ENCODE measurements around the gene FANCC.

The FANCC gene

DNA sequence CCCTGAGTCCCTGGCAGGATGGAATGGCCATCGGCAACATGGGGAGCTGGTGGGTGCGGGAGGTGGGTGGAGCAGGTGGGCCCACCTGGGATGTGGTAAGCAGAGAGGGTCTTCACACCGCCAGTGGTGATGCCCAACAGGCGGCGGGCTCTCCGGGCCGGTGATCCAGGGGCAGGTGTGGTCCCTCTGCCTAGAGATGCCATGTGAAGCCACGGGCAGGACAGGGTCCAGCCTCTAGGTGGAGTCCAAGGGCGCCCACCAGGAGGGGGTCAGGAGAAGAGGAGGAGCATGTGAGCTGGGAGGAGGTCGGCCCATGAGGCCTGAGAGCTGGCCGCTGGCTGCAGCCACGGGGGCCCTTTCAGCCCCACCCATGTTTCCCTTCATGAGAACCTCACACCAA is 221.1 kb downstream of the FANCC start:
- DNase-seq: no peak

DNA sequence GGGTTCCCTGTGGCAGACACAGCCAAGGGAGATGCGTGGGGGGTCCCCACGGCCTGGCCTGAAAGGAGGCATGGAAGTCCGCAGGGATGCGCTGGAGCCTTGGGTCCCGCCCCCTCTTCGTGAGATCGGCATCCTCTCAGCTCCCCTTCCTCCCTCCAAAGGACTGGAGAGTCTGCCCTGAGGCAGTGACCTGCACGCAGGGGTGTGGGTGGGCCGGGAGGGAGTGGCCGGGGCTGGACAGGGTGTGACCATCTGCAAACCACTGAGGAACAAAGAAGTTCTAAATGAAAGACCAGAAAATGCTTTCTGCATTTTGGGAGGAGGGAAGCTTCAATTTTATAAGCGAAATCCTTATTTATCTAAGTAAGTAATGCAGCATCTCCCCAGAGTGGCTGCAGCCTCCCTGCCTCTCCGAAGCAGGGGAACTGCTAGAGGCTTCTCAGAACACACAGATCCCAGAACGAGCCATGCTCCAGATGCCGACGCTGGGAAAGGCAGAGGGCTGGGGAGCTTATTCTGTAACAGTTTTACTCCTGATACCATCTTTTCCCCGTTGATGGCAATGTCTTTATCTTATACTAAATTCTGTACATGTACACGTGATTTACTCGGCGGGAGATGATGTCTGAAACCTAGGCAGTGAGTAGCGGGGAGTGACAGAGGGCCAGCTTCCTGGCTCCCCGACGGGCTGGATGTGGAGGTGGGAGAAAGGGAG is 221.7 kb downstream of the FANCC start:
- DNase-seq: no peak

DNA sequence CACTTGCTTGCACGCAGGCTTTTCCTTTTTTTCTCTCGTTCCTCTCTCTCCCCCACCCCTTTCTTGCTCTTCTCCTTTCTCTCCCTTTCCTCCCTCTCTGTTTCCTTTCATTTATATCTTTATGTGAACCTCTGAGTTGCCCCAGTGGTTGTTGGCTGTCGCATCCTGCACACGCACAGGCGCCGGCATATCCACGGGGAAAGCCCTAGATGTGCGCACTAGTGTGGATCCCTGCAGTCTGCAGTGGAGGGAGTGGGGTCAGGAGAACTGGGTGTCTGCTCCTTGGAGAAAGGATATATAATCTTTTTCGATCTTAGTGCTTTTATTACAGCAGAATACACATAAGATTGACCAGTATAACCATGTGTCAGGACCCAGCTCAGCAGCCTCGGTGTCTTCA is 223.5 kb downstream of the FANCC start:
- no peak for DNase-seq

DNA sequence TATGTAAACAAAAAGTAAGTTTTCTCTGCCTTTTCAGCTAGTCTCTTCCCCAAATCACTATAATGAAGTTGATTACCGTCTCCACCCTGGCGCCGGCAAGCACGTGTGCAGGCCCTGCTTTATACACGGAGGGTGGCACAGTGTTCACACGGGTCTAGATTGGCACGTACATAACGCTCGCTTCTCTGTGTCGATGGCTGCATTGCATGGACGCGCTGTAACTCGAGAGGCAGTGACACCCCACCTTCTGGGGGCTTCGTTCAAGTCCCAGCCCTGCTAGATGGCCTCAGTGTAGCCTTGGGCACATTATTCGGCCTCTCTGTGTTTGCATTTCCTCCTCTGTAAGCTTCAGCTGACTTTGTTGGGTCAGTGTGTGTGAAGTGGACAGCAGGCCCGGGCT is 223.9 kb downstream of the FANCC start:
- no peak for DNase-seq

DNA sequence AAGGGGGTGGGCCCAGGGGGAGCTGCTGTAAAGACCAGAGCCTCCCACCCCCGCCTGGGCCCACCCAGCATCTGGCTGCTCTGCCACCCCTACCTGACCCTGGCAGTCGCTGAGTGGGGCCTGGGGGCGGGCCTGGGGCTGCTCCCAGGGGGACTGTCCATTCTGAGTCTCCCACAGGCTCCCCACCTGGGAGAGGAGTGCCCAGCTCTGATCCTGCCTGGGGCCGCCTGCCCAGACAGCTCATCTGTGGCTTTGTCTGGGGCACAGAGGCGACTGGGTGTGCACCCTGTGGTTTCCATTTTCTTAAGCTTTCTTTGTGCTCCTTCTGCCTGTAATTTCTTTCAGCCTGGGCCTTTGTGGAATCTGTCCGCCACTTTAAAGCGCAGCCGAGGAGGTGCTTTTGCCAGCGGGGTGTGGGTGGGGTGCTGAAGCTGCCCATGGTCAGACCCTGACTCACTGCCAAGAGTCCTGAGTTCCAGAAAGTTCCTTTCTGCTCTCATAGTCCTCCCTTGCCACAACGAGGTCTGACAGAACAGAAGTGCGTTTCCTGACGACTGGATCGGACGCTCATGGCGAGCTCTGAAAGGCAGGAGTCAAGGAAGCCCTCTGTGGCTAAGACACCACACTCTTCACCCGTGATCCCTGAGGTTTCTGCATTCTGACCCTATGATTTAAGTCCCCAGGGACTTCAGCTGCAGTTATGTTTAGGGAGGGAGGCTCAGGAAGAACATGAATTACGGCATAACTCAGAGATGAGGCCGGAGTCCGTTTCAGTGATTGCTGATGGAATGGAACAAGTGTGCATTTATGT is 225.0 kb downstream of the FANCC start:
- peak; percentile 66 for DNase-seq

DNA sequence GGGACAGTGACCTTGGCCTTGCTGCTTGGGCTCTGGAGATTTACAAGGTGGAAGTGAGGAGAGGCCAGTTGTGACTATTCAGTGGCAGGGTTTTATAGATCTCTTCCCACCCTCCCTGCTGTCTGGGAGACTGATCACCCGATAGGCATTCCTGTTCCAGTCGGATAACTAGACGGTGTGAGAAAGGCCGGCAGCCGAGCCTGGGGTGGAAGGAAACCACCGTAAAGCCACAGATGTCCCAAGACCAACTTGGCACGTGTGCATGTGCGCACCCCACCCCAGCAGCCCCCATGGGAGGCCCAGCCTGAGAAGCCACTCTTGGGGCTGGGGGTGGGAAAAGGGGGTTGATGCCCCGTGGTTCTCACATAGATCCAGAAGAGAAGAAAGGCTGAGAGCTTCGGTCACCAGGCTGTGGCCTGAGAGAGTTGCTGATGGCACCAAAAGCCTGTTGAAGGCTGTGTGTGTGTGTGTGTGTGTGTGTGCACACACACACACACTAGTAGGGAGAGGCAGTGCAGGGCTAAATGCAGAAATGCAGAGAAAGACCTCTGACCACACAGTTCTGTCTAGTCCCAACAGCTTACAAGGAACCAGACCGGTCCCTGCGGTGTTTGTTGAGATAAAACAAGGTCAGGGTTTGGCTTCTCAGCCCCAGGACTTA is 225.8 kb downstream of the FANCC start:
- peak; percentile 65 for DNase-seq

DNA sequence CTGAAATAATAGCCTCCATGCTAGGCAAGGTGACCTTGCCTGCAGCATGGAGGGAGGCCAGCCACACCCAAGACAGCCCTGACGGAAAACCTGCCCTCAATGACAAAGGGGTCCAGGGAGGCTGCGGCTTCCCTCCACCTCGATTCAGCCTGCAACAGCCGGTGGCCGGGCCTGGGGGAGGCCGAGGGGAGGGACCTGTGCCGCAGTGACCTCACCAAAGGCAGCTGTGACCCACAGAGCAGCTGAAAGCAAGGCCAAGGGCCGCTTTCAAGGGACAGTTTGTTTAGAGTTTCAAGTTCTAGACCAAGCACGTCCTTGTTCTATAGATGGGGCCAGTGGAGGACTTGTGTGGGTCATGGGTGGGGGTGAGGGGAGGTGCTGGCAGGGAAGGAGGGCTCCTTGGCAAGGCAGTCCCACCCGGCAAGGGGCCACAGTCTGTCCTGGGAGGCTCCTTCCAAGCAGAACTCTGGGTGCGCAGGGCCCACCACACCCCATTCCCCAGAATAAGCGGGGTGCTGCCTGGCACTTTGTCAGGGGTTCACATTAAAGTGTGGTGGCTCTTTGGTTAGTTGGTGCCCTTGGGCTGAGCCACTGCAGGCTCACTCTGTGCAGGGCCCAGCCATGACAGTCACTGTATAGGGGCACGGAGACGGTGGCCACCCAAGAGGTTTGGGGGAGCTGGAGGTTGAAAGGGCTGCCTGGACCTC is 226.5 kb downstream of the FANCC start:
- no peak for DNase-seq

DNA sequence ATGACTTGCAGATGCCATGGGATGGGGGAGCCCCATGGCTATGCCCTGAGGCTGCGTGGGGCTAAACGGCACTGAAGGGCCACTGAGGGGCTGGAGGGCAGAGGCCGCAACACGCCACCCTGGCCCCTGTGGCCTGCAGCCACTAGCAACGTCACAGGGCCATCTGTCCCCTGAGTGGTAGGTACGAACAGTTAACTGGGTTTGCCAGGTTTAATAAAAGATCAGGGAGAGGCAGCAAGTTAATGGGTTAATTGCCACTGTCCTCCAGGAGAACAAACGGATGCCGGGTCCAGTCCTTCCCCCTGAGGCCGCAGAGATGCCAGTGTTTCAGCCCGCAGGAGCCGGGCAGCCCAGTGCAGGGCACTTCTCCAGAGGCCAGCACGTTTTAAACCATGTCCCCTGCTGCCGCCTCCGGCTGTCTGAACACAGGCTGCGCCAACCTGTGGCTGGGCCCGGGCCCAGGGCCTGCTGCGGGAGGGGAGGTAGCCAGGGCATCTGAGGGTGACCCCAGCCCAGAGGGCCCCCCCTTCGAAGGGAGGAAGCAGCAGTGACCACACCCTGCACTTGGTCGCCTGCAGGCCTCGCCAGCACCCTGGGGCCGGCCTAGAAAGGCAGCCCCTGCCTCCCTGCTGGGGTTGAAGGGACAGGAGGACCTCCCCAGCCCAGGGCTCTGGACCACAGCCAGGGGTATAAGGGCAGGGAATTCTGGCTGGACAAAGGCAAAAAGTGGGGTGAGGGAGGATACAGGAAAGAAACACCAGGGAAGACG is 227.3 kb downstream of the FANCC start:
- DNase-seq: no peak

DNA sequence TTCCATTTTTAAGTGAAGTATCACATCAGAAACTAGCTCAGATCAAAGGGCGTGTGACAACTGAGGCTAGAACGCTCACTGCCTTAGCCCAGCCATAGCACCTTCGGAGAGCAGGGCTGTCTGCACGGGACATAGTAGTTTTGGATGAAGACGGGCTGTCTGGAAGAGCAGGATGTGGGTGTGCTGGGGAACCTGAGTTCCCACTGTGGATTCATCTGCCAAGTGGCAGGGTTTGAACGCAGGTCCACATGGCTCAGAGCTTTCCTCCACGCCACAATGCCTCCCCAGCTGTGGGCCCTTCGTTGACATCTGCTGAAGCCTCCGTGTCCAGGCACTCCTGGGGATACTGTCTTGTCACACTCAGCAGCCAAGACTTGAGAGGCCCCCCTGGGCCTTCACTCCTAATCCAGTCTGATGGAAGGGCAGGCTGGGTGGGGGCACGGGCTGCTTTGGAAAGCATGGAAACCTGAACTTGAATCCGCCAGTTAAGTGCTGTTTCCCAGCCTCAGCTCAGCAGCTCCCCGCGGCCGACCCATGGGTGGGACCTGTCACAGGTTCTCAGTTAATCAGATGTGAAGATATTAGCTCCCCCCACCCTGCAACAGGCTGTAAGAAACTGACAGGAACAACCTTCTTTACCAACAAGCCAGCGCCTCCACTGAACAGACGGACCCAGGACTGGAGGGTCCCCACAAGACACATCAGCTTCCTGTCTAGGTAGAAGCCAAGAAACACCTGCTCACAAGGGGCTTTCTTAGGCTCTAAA is 228.1 kb downstream of the FANCC start:
- no peak for DNase-seq

DNA sequence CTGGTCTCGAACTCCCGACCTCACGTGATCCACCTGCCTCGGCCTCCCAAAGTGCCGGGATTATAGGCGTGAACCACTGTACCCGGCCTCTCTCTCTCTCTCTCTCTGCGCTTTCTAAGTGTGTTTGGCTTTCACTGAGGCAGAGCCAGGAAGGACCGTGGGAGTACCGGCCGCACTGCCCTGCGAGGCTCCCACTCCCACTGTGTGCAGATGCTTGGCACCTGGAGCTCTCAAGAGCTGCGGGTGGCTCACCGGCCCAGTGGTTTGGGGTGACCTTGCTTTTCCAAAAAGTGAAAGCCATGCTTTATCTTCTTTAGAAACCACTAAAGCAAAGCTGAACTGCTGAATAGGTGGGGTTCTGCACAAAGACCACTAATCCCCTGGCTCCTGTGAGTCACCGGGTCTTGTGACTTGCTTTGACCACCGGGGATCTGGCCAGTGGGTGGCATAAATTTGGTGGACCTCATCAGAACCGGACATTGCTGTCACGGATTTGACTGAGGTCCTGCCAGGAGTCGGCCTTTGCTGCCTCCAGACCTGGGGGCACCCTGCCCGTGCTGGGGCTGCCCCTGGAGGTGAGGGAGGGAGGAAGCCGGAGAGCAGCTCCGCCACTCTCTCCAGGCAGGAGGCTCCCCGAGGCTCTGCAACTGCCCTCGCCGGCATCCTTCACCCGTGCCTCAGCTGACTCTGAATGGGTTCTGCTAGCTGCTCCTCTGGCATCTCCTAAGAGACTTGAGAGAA is 228.9 kb downstream of the FANCC start:
- DNase-seq: no peak

DNA sequence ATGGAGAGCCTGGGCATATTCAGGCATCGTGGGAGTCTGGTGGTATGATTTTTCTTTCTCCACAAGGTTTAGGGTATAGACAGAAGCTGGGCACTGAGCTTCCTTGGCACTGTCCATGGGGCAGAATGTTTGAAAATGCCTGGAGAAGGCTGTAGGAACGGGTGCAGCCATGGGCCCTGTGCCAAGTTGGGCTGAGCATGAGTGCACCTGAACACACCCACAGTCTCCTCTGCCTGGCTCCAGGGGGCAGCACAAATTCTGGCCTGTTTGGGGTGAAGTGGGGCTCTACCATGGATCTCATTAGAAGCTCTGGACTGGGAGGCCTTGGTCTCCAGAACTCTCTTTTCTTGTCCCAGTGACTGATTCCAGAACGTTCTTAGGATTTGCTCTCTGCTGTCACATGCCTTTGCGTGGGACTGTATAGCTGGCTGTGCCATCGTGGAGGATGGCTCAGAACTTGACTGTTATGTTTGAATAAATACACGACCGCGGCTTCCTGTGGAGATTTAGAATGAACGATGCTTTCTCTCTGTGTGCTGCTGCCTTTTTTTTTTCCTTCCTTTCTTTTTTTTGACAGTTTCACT is 229.8 kb downstream of the FANCC start:
- no peak for DNase-seq

DNA sequence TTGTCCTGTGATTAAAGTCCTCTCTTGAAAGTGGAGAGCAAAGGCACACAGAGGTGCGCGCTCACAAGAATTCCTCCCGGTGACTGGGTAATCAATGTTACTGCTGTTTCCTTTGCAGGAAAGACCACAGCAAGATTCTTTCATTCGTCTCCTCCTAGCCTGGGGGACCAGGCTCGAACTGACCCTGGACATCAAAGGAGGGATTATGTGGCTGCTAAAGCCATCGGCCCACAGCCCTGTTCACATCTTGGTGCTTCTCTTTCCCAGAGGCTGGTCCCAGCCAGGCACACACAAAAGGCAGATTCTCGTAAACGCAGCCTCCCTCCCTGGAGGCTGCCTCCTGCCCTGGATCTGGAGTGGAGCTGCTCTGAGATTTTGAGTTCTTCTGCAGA is 230.9 kb downstream of the FANCC start:
- DNase-seq: no peak

DNA sequence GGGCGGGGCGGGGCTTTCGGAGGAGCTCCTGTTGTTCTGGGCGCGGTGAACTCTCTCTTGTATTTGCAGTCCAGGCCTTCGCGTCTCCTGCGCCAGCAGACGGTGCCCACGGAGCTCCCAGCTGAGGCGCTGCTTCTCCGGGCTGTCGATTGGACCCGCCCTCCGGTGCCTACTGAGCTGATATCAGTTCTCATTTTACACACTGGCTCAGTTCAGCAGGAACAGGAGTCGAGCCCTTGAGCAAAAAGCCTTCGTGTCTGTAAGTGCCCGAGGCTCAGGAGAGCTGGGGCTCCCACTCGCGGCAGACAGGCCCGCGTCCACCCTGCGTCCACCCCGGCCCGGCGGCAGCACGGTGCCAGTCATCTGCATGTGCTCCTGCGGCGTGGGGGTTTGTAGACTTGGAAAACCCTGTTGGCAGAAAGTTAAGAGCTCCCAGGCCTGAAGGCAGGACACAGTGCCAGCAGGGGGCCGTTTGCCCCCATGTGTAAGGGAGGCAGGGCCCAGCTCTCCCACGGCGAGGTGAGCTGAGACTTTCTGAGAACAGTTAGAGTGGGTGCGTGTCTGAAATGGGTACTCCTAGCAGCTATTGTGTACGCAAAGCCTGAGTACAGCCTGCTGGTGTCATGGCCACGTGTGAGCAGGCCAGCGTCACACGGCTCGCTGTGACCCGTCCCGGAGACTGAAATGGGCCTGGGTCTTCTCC is 231.5 kb downstream of the FANCC start:
- DNase-seq: no peak

DNA sequence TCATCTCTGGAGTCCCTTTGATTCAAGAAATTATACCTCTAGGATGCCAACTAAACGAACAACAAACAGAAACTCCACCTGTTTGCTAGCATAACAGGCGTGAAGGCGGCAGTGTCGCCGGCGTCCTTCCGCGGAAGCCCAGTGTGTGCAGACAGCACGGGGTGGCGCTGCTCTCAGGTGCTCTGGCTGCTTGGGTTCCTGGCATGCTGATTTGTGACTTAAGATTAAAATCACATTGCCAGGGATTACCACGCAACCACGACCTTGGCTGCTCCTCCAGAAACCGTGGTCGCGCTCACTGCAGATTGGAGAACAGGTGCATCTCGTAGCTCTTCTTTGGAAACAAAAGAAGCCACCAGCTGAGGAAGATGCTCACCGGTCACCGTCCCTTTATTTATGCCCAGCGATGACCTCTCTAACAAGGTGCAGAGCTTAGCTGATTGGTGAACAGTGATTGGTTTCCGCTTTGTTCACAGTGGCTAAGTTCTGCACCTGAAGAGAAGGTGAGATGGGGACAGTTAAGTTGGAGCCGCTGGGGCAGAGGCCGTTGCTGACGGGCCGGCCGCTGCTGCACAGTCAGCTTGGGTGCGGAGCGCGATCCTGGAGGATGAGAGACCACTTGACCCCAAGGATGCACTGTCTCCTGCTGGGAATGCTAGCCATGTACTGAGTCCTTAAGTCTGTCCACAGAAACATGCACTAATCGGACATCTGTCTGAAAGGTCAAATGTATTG is 232.3 kb downstream of the FANCC start:
- no peak for DNase-seq

DNA sequence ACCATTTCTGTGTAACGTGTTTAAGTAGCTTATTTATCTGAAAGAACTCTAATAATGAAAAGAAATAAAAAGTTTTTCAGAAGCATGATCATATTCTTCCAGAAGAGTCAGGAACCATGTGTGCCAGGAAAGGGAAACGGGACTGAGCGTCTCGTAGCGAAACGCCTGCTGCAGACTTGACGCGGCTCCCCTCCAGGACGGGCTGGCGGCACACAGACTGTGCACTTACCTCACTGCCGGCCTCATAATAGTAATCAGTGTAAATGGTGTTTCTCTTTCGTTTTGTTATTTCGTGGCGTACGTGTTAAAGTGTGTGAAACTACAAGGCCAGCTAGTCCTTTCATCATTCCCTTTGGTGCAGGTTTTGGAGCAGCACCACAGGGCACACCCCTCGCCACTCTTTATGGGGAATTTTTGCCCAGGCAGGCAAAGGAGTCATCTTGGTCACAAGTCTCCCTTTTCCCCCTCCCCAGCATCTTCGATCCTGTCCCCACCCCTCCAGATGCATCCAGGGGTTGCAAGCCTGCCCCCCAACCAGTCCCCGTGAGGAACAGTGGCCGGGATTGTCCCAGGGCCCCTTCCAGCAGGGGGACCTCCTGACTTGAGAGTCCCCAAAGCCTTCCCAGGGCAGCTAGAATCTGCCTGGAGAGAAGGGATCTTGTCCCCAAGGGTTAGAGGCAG is 233.1 kb downstream of the FANCC start:
- no peak for DNase-seq

DNA sequence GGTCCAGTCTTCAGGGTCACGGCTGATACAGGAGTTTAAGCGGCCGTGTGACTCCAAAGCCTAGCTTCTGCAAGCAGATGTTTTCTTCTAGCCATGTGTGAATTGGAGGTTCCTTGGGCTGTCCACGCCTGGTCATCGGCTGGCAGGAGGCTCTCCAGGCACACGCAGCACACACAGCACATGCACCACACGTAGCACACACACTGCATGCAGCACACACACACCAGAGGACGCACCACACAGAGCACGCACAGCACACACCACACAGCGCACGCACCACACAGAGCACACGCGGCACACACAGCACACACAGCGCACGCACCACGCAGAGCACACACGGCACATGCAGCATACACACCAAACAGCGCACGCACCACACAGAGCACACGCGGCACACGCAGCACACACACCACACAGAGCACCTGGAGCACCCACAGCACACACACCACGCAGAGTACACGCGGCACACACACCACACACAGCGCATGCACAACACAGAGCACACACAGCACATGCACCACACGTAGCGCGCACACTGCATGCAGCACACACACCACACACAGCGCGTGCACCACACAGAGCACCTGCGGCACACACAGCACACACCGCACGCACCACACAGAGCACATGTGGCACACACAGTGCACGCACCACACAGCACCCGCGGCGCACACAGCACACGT is 234.3 kb downstream of the FANCC start:
- DNase-seq: no peak

DNA sequence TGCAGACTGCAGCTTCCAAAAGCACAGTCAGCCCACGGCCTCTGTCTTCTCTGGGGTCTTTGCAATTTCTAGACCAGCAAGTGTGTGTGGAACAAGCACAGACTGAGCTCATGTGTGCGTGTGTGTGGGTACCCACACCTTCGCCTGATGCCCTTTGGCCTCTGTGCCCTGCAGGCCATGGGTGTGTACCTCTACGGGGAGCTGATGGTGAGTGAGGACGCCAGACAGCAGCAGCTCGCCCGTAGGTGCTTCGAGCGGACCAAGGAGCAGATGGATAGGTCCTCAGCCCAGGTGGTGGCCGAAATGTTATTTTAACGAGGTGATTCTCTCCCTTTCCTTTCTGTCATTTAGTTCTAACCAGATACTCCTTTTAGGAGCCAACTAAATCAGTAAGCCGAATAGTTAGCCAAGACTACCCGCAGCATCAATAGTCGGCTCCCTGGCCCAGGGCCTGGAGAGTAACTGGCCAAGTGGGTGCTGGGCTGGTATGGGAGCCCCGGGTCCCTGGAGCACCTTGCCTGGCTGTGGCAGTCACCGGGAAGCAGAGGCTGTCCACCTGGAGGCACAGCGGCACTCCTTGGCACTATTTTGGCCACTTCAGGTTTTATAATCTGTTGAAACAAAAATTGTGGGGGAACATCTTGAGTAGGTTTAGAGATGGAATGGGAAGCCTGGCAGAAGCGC is 235.0 kb downstream of the FANCC start:
- no peak for DNase-seq
